HepG2 (cell line): ENCODE data around the gene CHMP6. TPM values are rescaled to one million over a fixed set of nuclear protein-coding genes. Genes with fewer than 3 reads are reported as not detected.

Experiments
- CENPT ChIP-seq: sonication (generic); formaldehyde crosslinking; IDR thresholded peaks from 2 replicates; pipeline ENCODE4 v1.8.0; 2022; ENCODE audit warnings: low read depth, mild to moderate bottlenecking, moderate library complexity, missing genetic modification reagents
- CHD2 ChIP-seq: IDR thresholded peaks from 2 replicates; pipeline ENCODE4 v1.6.1; 2011; ENCODE audit warnings: low read depth, low read length, improper control_type of control experiment
- ESRRA ChIP-seq: sonication (generic); formaldehyde crosslinking; IDR thresholded peaks from 2 replicates; pipeline ENCODE4 v1.5.1; 2020; ENCODE audit warnings: mild to moderate bottlenecking, low read depth, missing genetic modification reagents
- FIP1L1 ChIP-seq: fragments of 200-400 bp; formaldehyde crosslinking; IDR thresholded peaks from 2 replicates; pipeline ENCODE4 v1.6.1; 2018; ENCODE audit warnings: low read depth, mild to moderate bottlenecking, low read length, moderate library complexity, borderline replicate concordance; ENCODE audit not compliant: insufficient read depth
- FOXA3 ChIP-seq: IDR thresholded peaks from 2 replicates; pipeline ENCODE4 v1.6.1; 2016; ENCODE audit warnings: missing genetic modification reagents, missing compliant biosample characterization
- GLI4 ChIP-seq: sonication (generic); formaldehyde crosslinking; IDR thresholded peaks from 2 replicates; pipeline ENCODE4 v1.5.1; 2020; ENCODE audit warnings: missing genetic modification reagents, mild to moderate bottlenecking, moderate library complexity, borderline replicate concordance
- NCOR1 ChIP-seq: fragments of 200-600 bp; sonication (generic); IDR thresholded peaks from 2 replicates; pipeline ENCODE4 v1.7.0; 2017; ENCODE audit warnings: antibody characterized with exemption, low read length, borderline replicate concordance
- PCBP1 ChIP-seq: fragments of 200-400 bp; formaldehyde crosslinking; IDR thresholded peaks from 2 replicates; pipeline ENCODE4 v1.6.1; 2017; ENCODE audit warnings: mild to moderate bottlenecking, low read depth, low read length, borderline replicate concordance
- SETDB1 ChIP-seq: sonication (generic); formaldehyde crosslinking; IDR thresholded peaks from 2 replicates; pipeline ENCODE4 v1.5.1; 2020; ENCODE audit warnings: missing genetic modification reagents, mild to moderate bottlenecking, borderline replicate concordance
- SMAD3 ChIP-seq: sonication (generic); formaldehyde crosslinking; IDR thresholded peaks from 2 replicates; pipeline ENCODE4 v1.4.0; 2020; ENCODE audit warnings: missing genetic modification reagents
- TBL1XR1 ChIP-seq: fragments of 150-350 bp; IDR thresholded peaks from 2 replicates; pipeline ENCODE4 v1.6.1; 2014; ENCODE audit warnings: borderline replicate concordance, low read length; ENCODE audit not compliant: partially characterized antibody
- ZC3H4 ChIP-seq: sonication (generic); formaldehyde crosslinking; IDR thresholded peaks from 2 replicates; pipeline ENCODE4 v1.4.0; 2020; ENCODE audit warnings: missing genetic modification reagents, borderline replicate concordance
- ZFP62 ChIP-seq: sonication (generic); formaldehyde crosslinking; IDR thresholded peaks from 2 replicates; pipeline ENCODE4 v1.4.0; 2020; ENCODE audit warnings: missing genetic modification reagents
- ZNF230 ChIP-seq: sonication (generic); formaldehyde crosslinking; IDR thresholded peaks from 2 replicates; pipeline ENCODE4 v1.4.0; 2020; ENCODE audit warnings: mild to moderate bottlenecking, missing genetic modification reagents
- ZNF350 ChIP-seq: sonication (generic); formaldehyde crosslinking; IDR thresholded peaks from 2 replicates; pipeline ENCODE4 v1.4.0; 2020; ENCODE audit warnings: mild to moderate bottlenecking, low read depth, missing genetic modification reagents, borderline replicate concordance
- ZNF430 ChIP-seq: sonication (generic); formaldehyde crosslinking; IDR thresholded peaks from 2 replicates; pipeline ENCODE4 v1.9.0; 2021; ENCODE audit warnings: mild to moderate bottlenecking, missing genetic modification reagents
- ZNF501 ChIP-seq: sonication (generic); formaldehyde crosslinking; IDR thresholded peaks from 2 replicates; pipeline ENCODE4 v1.5.1; 2020; ENCODE audit warnings: mild to moderate bottlenecking, moderate library complexity, missing genetic modification reagents
- ZNF530 ChIP-seq: sonication (generic); formaldehyde crosslinking; IDR thresholded peaks from 2 replicates; pipeline ENCODE4 v1.5.0; 2020; ENCODE audit warnings: low read depth, mild to moderate bottlenecking, missing genetic modification reagents
- ZNF724P ChIP-seq: sonication (generic); formaldehyde crosslinking; IDR thresholded peaks from 2 replicates; pipeline ENCODE4 v1.8.0; 2022; ENCODE audit warnings: missing genetic modification reagents, borderline replicate concordance
- polyA plus RNA-seq, 8 experiments: library from polyadenylated mRNA; depleted of rRNA in 3 of 8; stranded (reverse) in 7 of 8; unstranded in 1 of 8; fragments of >200 nt; fragmentation: Illumina TruSeq in 4 of 8; extraction: Trizol in 4 of 8; gene quantifications; 2 replicates each; pipeline versions ENCODE4 v1.2.1 to v1.2.3, GENCODE V29; 2011 to 2016; ENCODE audit warnings: low read depth in 4 of 8, missing spikeins in 1 of 8, mixed read lengths in 1 of 8; ENCODE audit not compliant: insufficient read depth in 1 of 8
- total RNA-seq, 5 experiments: library from RNA; depleted of rRNA; stranded (reverse); fragments of >200 nt; fragmentation: Illumina TruSeq; extraction: Trizol; gene quantifications; 2 replicates each; pipeline ENCODE4 v1.2.3, GENCODE V29; 2016; ENCODE audit warnings: low read depth in 1 of 5
- TF ChIP-seq, protein P1 (sequence below): sonication (generic); formaldehyde crosslinking; IDR thresholded peaks from 2 replicates; pipeline ENCODE4 v1.8.1; 2022; ENCODE audit warnings: low read depth, mild to moderate bottlenecking, missing genetic modification reagents
- TF ChIP-seq, protein P2 (sequence below): sonication (generic); formaldehyde crosslinking; conservative IDR thresholded peaks from 2 replicates; pipeline ENCODE4 v1.8.1; 2023; ENCODE audit warnings: missing genetic modification reagents
- TF ChIP-seq, protein P3 (sequence below): sonication (generic); formaldehyde crosslinking; IDR thresholded peaks from 2 replicates; pipeline ENCODE4 v1.8.1; 2023; ENCODE audit warnings: missing genetic modification reagents, inconsistent platforms, borderline replicate concordance
- TF ChIP-seq, protein P4 (sequence below): sonication (generic); formaldehyde crosslinking; IDR thresholded peaks from 2 replicates; pipeline ENCODE4 v1.4.0; 2020; ENCODE audit warnings: missing genetic modification reagents

The CHMP6 gene
- total and polyA plus RNA-seq, 2 of the 13 experiments (the other 11 are each of a cell fraction or from before 2014, with no cell fraction given): 11.1 to 24.2 TPM

DNA sequence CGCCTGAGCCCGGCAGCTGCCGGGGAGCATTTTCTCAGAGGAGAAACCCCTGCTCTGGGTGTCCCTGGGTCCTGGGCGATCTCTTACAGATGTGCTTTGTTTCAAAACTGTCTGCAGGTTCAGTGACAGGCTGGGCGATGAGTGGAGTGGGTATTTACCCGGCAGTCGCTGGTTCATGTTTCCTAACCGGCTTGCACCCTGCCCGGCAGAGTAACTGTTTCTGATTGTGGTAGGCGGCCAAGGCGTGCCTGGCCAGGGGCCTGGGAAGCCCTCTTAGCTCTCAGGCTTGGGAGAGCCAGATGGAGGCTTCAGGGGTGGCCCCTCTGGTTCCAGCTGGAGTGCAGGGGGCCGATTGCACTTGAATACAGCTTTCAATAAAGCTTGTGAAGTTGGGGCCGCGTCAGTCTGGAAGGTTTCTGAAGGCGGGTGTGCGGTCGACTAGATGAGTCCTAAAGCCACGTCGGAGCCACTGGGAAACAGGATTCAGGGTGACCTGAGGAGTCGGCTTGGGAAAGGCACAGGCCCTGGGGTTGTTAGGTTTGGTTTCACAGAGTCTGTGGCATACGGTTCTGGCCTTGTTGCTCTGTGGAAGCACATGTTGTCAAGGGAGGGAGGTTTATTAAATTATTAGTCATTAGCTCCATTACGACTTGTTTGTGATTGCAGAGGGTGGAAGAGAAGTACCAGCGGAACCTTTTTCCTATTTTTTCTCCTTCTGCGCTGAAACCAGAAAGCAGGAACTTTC is 44.7 kb downstream of the CHMP6 start (continued):
- TF ChIP-seq, protein P1, sequence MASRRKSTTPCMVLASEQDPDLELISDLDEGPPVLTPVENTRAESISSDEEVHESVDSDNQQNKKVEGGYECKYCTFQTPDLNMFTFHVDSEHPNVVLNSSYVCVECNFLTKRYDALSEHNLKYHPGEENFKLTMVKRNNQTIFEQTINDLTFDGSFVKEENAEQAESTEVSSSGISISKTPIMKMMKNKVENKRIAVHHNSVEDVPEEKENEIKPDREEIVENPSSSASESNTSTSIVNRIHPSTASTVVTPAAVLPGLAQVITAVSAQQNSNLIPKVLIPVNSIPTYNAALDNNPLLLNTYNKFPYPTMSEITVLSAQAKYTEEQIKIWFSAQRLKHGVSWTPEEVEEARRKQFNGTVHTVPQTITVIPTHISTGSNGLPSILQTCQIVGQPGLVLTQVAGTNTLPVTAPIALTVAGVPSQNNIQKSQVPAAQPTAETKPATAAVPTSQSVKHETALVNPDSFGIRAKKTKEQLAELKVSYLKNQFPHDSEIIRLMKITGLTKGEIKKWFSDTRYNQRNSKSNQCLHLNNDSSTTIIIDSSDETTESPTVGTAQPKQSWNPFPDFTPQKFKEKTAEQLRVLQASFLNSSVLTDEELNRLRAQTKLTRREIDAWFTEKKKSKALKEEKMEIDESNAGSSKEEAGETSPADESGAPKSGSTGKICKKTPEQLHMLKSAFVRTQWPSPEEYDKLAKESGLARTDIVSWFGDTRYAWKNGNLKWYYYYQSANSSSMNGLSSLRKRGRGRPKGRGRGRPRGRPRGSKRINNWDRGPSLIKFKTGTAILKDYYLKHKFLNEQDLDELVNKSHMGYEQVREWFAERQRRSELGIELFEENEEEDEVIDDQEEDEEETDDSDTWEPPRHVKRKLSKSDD (CRISPR knock-in tag): 0 out of 2 replicates have a peak, but pooled peaks have one; percentile 33
- no peak for TF ChIP-seq ZFP62
- TF ChIP-seq ESRRA (CRISPR knock-in tag): no peak
- TF ChIP-seq TBL1XR1: no peak
- TF ChIP-seq SETDB1: no peak
- no peak for TF ChIP-seq ZC3H4
- no peak for TF ChIP-seq FIP1L1
- TF ChIP-seq, protein P2, sequence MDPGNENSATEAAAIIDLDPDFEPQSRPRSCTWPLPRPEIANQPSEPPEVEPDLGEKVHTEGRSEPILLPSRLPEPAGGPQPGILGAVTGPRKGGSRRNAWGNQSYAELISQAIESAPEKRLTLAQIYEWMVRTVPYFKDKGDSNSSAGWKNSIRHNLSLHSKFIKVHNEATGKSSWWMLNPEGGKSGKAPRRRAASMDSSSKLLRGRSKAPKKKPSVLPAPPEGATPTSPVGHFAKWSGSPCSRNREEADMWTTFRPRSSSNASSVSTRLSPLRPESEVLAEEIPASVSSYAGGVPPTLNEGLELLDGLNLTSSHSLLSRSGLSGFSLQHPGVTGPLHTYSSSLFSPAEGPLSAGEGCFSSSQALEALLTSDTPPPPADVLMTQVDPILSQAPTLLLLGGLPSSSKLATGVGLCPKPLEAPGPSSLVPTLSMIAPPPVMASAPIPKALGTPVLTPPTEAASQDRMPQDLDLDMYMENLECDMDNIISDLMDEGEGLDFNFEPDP (CRISPR knock-in tag): no peak
- TF ChIP-seq NCOR1: no peak
- TF ChIP-seq FOXA3: no peak
- TF ChIP-seq CHD2: no peak
- TF ChIP-seq ZNF350 (CRISPR knock-in tag): peak; percentile 36; the same call in 1 of the 2 replicates
- TF ChIP-seq ZNF501 (CRISPR knock-in tag): 0 out of 2 replicates have a peak, but pooled peaks have one; percentile 46
- peak; percentile 20; the same call in 1 of the 2 replicates for TF ChIP-seq GLI4 (CRISPR knock-in tag)
- no peak for TF ChIP-seq SMAD3 (CRISPR knock-in tag)
- TF ChIP-seq, protein P3, sequence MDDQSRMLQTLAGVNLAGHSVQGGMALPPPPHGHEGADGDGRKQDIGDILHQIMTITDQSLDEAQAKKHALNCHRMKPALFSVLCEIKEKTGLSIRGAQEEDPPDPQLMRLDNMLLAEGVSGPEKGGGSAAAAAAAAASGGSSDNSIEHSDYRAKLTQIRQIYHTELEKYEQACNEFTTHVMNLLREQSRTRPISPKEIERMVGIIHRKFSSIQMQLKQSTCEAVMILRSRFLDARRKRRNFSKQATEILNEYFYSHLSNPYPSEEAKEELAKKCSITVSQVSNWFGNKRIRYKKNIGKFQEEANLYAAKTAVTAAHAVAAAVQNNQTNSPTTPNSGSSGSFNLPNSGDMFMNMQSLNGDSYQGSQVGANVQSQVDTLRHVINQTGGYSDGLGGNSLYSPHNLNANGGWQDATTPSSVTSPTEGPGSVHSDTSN: no peak
- 0 out of 2 replicates have a peak, but pooled peaks have one; percentile 25 for TF ChIP-seq ZNF430
- TF ChIP-seq, protein P4, sequence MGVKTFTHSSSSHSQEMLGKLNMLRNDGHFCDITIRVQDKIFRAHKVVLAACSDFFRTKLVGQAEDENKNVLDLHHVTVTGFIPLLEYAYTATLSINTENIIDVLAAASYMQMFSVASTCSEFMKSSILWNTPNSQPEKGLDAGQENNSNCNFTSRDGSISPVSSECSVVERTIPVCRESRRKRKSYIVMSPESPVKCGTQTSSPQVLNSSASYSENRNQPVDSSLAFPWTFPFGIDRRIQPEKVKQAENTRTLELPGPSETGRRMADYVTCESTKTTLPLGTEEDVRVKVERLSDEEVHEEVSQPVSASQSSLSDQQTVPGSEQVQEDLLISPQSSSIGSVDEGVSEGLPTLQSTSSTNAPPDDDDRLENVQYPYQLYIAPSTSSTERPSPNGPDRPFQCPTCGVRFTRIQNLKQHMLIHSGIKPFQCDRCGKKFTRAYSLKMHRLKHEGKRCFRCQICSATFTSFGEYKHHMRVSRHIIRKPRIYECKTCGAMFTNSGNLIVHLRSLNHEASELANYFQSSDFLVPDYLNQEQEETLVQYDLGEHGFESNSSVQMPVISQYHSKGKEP (CRISPR knock-in tag): no peak
- no peak for TF ChIP-seq ZNF724P (CRISPR knock-in tag)
- no peak for TF ChIP-seq CENPT (CRISPR knock-in tag)
- TF ChIP-seq PCBP1: no peak
- TF ChIP-seq ZNF230 (CRISPR knock-in tag): no peak
- no peak for TF ChIP-seq ZNF530 (CRISPR knock-in tag)
